MM.1S (cell line): ENCODE data around the gene ASPN.

Experiments
- EZH2 ChIP-seq: fragments of 300-600 bp; sonication (generic); optimal IDR thresholded peaks from 2 replicates; pipeline ENCODE3; 2017; ENCODE audit warnings: low read depth, mild to moderate bottlenecking, antibody characterized with exemption, low read length, mixed read lengths
- TF ChIP-seq, protein P1 (sequence below): fragments of 300-600 bp; sonication (generic); IDR thresholded peaks from 2 replicates; pipeline ENCODE4 v1.5.1; 2016; ENCODE audit warnings: antibody characterized with exemption, low read length, mixed read lengths

DNA sequence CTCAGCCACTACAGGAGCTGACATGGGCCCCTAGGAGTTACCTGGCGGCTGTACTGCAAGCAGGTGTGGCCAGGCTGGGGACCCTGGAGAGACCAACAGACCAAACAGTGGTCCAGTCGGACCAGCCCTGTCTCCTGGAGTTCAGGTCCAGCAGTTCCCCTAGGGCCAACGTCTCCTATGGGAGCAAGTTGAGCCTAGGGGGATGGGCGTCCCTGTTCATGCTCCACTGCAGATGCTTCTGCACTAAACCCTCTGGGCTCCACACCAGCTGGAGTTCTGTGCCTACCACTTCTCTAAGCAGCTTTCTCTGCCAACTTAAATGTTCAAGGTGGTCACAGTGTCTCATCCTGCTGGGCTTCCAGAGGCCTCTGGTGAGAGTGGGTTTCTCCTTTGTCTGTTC is 37.5 kb downstream of the ASPN start:
- TF ChIP-seq, protein P1, sequence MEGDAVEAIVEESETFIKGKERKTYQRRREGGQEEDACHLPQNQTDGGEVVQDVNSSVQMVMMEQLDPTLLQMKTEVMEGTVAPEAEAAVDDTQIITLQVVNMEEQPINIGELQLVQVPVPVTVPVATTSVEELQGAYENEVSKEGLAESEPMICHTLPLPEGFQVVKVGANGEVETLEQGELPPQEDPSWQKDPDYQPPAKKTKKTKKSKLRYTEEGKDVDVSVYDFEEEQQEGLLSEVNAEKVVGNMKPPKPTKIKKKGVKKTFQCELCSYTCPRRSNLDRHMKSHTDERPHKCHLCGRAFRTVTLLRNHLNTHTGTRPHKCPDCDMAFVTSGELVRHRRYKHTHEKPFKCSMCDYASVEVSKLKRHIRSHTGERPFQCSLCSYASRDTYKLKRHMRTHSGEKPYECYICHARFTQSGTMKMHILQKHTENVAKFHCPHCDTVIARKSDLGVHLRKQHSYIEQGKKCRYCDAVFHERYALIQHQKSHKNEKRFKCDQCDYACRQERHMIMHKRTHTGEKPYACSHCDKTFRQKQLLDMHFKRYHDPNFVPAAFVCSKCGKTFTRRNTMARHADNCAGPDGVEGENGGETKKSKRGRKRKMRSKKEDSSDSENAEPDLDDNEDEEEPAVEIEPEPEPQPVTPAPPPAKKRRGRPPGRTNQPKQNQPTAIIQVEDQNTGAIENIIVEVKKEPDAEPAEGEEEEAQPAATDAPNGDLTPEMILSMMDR, result no peak
- no peak for TF ChIP-seq EZH2
